Inflammatory macrophage (primary cell): ENCODE measurements around the gene ELOVL5.
A peak's percentile ranks its signal among the peaks of the same experiment; 100 is the strongest.
"Not testable (repeated sequence)": the region's sequence is repeated elsewhere in the genome, so short reads cannot be mapped to it uniquely, and the experiment has no call there.

Experiments used
- DNase-seq, 2 donors: peaks; one replicate each; pipeline ENCODE4 v3.0.0-alpha.2; 2020 to 2022

The ELOVL5 gene

GRCh38 chr6:53359095-53359842, 10.5 kb upstream of the ELOVL5 start:
- DNase-seq = peak; percentile 96 to 97

GRCh38 chr6:53358440-53359094, 9.8 kb upstream of the ELOVL5 start:
- no peak for DNase-seq

- DNase-seq = no peak
These were observed 9.0 kb upstream of the ELOVL5 start for GRCh38 chr6:53357576-53358360.

- no peak for DNase-seq
These were observed 4.9 kb upstream of the ELOVL5 start for GRCh38 chr6:53353624-53354023.

- DNase-seq = no peak
These were observed 3.6 kb upstream of the ELOVL5 start for GRCh38 chr6:53352360-53352759.

- no peak for DNase-seq
These were observed 501 bp upstream of the ELOVL5 start for GRCh38 chr6:53349209-53349693.

- peak; percentile 37 to 54 for DNase-seq
These were observed 804 bp downstream of the ELOVL5 start for GRCh38 chr6:53347921-53348370.

GRCh38 chr6:53347250-53347920, 1.4 kb downstream of the ELOVL5 start:
- DNase-seq = peak; percentile 40

GRCh38 chr6:53346049-53346448, 2.7 kb downstream of the ELOVL5 start:
- not testable (repeated sequence) for DNase-seq

GRCh38 chr6:53344969-53345368, 3.8 kb downstream of the ELOVL5 start:
- DNase-seq = no peak

- DNase-seq = no peak
These were observed 5.7 kb downstream of the ELOVL5 start for GRCh38 chr6:53343092-53343491.

GRCh38 chr6:53342217-53342616, 6.5 kb downstream of the ELOVL5 start:
- DNase-seq = no peak

- no peak for DNase-seq
These were observed 8.2 kb downstream of the ELOVL5 start for GRCh38 chr6:53340536-53340935.

GRCh38 chr6:53339424-53339823, 9.3 kb downstream of the ELOVL5 start:
- DNase-seq = no peak

GRCh38 chr6:53338304-53338703, 10.4 kb downstream of the ELOVL5 start:
- no peak for DNase-seq

GRCh38 chr6:53336070-53336469, 12.7 kb downstream of the ELOVL5 start:
- DNase-seq = no peak

GRCh38 chr6:53335224-53335994, 13.3 kb downstream of the ELOVL5 start:
- DNase-seq = peak; percentile 31 to 35

- no peak for DNase-seq
These were observed 15.0 kb downstream of the ELOVL5 start for GRCh38 chr6:53333439-53334408.

- no peak for DNase-seq
These were observed 17.1 kb downstream of the ELOVL5 start for GRCh38 chr6:53331678-53332077.

GRCh38 chr6:53330137-53330536, 18.6 kb downstream of the ELOVL5 start:
- DNase-seq = no peak

- DNase-seq = no peak
These were observed 20.4 kb downstream of the ELOVL5 start for GRCh38 chr6:53328375-53328774.
